HG03439 (cell line): Measurements from ENCODE around the gene HS3ST6.
"Not testable (repeated sequence)": the region's sequence is repeated elsewhere in the genome, so short reads cannot be mapped to it uniquely, and the experiment has no call there.

Source experiments
- ATAC-seq: cut with Tn5 transposase; IDR thresholded peaks from one replicate; pipeline ENCODE4 v1.9.1; 2021; ENCODE audit warnings: mild to moderate bottlenecking, moderate library complexity; ENCODE audit not compliant: unreplicated experiment

Gene HS3ST6

DNA sequence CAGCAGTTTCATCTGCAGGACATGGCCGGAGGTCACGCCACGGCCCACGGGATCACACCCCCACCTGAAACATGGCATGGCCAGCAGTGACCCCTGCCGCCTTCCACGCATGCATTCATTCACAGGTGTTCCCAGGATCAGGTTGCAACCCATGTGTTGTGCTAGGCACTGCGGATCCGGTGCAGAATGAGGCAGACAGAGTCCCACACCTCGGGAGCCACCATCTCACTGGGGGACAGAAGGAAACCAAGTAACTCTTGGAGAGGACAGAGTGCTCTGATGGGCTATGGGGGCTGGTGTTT lies 29.1 kb upstream of the HS3ST6 start:
- no peak for ATAC-seq

DNA sequence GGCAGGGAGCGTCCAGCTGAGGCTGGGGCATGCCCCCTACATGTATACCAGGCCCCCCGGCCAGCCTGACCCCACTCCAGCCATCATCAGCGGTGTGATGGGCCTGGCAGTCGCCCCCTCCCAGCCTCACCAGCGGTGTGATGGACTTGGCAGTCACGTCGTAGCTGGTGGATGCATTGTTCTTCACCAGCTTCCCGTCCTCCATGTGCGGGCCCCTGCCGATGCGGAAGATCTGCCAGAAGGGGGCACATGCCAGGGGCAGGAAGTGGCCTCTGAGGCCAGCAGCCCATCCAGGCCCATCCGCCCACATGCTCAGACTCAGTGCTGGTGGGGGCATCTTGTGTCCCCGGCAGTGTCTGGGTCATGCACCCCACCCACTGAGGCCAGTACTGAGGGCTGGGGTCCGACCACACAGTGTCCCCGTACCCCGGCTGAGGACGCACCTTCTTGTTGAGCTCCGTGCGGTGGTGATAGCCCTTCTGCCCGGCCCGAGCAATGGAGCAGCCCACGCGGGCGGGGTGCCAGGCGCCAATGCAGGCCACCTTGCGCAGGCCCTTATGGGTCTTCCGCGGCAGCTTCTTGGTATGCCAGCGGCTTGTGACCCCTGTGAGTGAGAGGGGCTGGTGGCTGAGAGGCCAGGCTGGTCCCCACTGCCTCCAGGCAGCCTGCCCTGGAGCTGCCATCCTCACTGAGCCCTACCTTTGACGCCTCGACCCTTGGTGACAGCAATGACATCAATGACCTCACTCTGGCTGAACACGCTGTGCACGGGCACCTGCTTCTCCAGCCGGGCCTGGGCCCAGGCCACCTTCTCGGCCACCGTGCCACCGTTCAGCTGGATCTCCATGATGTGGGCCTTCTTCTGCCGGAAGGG lies 28.5 kb upstream of the HS3ST6 start:
- ATAC-seq = no peak

DNA sequence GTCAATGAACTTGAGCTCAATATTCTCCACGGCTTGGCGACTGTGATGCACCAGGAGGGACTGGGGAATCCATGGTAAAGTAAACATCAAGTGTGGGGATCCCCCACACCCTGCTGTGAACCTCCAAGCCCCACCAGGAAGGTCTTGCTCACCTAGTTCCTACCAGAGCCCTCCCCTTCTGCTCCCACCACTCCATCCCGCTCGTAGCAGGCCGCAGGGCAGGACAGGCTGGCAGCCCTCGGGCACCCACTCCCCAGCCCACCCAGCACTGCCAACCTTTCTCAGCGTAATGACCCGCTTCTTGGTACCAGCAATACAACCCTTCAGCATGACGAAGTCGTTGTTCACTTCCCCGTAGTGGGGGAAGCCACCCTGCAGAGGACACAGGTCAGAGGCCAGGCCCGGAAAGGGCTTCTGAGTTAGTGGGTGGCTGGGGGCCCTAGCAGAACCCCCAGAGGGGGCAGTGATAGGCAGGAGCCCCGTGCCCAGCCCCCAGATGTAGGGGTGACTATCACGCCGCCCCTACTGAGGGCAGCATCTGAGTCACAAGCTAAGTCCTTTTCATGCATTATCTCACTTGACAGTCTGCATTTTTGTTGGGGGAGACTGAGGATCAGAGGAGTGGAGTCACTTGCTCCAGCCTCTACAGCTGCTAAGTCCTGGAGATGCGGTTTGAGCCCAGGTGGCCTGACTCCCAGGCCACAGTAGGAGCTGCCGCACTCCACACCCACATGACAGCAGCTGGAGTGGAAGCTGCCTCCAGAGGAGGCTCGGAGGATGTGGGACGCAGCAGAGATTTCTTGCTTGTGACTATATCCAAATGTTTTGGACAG lies 27.6 kb upstream of the HS3ST6 start:
- no peak for ATAC-seq

DNA sequence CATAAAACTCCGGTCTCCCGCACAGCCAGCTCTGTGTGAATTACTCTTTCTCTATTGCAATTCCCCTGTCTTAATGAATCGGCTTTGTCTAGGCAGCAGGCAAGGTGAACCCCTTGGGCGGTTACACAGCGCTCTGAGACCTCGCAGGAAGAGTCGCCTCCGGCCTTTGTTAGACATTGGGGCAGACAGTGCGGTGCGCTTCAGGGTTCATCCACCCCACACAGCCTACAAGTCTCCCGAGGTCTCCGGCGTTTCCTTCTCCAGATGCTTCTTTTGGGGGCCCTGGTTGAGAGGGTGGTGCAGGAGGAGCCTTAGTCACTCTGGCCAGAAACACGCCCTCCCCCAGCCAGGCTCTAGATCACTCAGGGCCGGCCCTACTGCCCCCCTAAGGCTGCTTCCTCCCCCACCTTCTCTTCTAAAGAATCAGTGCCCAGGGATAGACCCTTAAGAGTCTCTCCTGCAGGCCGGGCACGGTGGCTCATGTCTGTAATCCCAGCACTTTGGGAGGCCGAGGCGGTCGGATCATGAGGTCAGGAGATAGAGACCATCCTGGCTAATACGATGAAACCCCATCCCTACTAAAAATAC lies 26.5 kb upstream of the HS3ST6 start:
- ATAC-seq = no peak

DNA sequence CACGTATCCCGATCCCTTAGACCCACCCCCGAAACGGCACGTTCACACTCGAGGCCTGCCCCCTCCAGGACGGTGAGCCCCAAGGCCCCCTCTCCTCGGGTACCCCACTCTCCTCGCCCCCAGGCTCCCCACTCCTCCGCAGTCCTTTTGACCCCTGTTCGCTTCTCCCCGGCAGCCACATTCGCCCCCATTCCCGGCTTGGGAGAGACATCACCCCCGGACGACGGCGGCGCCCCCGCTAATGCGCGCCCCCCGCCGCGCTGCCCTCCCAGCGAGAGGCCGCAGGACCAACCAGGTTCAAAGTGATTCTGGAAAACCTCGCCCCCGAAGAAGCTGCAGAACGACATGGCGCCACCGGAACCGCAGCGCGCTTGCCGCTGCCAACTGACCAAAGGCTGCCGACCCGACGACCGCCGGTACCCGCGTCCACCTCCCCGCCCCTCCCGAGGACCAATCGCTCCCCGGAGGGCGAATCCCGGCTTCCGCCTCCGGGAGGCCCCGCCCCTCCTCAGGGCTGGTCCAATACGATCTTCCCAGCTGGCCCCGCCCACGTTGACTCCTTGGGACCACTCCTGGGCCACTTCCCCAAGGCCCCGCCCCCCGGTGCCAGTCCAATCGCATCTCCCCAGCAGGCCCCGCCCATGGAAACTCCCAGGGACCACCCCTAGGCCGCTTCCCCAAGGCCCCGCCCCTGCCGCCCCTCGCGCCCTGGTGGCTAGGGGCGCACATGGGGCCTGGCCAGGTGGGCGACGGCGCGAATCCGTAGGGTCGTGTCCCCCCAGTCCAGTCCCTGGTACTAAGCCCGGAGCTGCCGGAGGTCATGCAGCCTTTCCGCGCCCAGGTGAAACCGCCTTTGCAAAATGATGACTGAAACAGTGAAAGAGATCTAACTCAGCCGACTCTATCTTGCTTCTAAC lies 24.9 kb upstream of the HS3ST6 start, which contains the start of gene MSRB1:
TSS of gene MSRB1 (minus strand) at position 390 of the 917 bp plus-strand sequence. CDS start at position 347, 43 bp downstream.
- peak; percentile 83 for ATAC-seq

DNA sequence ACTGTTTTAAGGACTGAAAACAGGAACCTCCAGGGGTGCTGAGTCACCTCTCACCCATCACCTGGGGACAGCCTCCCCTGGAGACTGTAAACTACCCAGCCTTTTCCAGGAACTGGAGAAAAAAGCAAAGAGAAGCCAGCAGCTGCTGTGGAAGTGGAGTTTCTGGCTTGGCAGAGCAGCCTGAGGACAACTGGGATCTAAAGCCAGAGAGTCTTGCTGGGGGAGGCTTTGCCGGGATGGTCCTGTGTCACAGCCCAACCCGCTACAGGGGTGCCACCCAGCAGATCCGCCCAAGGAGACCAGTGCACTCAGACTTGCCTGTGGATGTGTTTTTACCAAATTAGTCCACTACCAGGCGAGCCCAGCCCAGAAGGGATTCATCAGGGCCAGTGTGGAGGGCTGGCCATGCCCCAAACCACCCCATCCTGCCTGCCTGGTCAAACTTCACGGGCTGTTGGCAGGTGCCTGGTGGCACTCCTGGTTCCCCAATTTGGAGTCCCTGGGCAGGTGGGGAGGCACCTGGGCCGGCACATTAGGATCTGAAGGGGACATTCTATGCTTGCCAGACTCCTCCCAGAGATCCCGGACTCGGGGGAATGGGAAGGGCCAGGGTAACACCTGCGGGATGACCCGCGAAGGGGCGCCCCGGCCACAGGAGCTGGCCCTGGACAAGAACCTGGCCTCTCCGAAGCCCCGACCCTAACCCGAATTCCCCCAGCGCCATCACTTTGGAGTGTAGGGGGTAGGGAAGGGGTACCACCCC lies 24.0 kb upstream of the HS3ST6 start:
- no peak for ATAC-seq

DNA sequence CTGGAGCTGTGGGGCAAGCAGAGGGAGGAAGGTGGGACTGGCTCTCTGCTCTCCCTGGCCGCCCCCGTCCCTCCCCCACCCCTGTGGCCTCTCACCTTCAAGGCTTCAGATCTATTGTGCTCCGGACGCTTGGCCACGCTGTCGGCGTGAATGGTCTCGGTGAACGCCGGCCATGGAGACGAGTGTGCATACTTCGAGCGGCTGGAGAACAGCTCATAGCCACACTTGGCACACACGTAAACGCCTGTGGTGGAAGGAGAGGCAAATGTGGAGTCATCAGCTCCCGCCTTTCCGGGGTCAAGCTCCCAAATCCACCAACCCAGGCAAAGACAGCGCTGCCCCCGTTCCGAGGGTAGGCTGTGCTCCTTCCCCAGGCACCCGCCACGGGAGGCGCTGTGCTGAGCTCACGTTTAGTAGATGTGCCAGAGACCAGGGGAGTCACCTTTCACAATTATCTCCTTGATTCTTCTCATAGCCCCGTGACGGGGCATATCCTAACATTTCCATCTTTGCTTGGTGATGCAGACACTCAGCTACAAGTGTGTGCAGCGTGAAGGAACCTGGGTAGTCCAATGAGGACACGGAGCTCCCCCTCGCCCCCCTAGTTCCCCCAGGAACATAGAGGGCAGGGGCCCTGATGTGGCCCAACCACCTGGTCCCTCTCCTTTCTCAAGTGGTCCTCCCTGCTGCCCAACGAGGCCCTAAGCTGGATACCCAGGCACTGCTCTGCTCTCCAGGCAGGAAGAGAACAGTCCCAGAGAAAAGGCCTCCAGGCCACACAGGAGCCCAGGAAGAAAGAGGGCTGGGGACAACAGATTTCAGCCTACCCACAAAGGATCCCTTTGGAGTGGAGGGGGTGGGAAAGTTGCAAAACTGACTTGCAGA lies 23.2 kb upstream of the HS3ST6 start:
- ATAC-seq = no peak

DNA sequence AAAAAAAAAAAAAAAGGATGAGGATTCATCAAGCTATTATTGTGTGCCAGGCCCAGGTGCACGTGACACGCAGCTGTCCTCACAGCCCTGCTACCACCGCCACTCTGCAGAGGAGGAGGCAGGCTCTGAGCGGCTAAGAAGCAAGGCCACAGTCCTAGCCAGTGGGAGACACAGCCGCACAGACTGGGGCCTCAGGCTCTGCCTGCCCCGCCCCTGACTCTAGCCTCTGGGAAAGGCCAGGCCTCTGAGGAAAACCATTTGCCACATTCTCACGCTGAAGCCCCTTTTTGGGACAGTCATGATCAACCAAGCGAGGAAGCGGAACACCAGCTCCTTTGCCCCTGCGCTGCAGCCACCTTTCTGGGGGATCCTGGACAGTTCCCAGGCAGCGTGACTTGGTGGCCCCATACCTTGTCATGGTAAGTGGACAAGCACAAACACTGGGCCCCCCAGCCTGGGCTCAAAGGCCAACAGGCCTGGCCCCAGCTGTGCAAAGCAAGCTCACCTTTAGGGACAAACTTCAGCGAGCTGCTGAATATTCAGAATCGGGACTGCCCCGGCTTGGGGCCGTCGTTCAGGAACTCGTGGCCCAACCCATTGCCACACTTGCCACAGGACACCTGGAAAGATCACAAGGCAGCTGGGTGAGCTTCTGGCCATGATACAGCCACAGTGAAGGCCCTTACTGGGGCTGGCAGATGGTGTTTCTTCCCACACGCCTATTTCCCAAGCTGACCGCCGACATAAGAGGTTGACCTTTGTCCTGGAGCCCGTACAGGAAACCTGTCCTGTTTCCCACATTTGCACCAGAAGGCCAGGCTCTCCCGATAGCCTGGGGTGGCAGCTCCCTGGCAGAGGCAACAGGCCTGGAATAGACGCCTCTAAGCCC lies 22.3 kb upstream of the HS3ST6 start:
- no peak for ATAC-seq

DNA sequence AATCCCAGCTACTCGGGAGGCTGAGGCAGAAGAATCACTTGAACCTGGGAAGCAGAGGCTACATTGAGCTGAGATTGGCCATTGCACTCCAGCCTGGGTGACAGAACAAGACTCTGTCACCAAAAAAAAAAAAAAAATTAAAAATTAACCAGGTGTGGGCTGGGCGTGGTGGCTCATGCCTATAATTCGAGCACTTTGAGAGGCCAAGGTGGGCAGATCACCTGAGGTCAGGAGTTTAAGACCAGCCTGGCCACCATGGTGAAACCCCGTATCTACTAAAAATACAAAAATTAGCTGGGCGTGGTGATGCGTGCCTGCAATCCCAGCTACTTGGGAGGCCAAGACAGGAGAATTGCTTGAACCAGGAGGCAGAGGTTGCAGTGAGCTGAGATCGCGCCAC lies 21.6 kb upstream of the HS3ST6 start:
- ATAC-seq = not testable (repeated sequence)

DNA sequence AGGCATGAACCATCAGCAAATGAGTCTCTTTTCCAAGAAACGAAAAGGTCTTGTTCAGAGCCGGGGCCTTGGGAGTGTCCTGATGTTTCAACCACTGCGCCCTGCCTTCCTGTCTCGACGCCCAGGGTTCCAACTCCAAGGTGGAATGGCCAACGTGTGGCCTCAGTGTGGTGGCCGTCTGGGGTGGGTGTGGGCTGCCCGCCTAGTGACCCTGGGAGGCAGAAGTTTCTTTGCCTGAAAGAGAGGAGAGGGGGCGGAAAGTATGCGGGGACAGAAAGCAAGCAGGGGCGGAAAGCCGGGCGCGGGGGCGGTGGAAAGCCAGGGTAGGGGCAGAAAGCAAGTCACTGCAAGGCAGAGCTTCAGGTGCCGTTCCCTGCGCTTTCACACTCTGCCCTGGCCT lies 20.7 kb upstream of the HS3ST6 start:
- no peak for ATAC-seq

DNA sequence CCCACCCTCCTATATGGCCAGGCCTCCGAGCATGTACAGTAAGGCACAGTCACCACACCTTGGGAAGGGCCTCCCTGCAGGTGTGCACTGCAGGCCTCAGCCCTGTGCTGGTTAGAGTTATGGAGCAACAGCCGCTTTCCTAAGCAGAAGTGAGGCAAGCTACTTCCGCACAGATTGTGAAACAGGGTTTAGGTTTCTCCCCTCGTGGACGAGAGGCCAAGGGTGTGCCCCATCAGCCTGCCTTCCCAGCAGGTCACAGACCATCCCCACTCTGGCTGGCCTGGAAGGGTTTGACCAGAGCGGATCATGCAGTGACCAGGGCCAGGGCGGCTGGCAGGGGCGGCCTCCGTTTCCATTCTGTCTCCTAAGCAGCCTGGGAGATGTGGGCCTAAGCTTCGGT lies 20.1 kb upstream of the HS3ST6 start:
- no peak for ATAC-seq

DNA sequence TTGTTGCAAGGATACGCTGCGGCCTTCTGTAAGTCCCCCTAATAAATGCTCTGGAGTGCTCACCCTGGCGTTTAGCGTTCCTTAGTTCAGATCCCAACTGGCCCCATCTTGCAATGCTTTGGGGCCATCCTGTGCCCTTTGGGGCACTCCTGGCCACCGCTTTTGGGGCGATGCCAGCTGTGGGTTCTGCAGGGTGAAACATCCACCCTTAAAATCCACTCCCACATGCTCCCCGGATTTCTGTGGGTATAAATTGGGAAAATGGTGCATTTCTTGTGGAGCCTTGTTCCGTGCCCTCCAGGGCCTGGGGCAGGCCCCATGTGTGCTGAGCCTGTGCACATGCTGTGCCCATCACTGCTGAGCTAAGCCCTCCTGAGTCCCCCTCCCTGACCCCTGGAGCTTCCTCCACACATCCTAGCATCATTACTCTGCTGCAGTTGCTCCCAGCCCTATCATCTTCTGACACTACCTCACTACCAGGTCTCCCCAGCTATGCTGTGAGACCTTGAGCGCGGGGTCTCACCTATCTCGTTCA lies 18.8 kb upstream of the HS3ST6 start:
- no peak for ATAC-seq

DNA sequence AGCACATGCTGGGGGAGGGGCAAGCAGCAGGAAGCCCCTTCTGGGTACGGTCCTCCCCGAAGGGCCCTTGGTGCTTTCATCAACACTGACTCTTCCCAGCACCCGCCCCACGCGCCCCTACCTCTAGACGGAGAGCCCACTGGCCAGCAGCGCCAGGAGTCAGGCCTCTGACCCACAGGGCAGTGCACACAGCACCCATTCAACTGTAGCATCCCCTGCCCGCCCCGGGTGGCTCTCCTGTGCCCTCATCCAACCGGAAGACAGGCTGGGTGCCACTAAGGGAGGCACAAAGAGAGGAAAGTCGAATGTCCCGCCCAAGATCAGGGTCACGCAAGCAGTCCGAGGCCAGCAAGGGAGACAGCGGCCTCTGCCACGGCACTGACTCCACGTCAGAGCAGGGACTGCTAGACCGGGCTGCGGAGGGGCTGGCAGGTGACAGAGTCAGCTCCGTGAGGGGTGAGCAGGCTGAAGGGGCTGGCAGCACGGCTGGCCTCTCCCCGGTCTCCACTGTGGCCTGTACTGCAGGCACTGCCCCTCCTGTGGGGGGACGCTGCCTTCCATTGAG lies 15.0 kb upstream of the HS3ST6 start:
- no peak for ATAC-seq

DNA sequence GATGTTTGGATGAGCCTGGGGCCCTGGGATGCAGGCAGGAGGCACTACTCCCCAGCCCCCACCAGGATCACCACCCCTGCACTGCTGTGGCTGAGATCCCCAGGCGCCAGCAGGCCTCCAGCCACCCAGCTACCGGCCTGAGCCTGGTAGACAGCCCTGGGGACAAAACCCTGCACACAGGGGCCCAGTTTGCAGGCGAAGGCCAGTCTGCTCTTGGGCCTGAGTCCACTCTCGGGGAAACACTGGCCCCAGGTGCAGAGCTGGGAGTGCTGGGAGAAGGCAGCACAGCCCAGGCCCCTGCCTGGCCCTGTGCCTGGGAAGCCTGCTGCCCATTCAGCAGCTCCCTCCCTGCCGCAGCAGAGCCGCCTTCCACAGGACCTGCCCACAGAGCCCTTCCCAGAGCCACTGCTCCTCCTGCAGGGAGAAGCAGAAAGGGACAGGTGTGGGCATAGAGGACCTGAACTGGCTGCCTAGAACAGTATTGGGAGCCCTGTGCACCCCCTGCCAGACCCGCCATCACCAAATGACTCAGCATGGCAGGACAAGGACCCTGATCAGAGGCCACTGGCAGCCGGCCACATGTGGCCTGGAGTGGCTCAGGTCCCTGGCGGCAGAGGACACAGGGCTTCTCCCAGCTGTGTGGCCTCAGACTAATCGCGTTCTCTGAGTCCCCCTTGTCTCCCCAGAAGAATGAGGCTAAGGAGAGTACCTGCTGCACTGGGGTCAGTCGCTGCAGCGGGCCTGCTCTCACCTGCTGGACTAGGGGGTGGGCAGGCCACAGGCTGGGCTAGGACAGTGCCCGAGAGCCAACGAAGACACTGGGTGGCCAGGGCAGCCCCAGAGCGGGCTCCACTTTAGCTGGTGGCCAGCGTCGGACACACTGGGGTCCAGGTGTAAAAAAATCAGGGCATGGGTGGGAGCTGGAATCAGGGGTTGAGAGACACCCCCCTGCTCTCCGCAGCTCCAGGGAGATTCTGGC lies 14.1 kb upstream of the HS3ST6 start:
- no peak for ATAC-seq

DNA sequence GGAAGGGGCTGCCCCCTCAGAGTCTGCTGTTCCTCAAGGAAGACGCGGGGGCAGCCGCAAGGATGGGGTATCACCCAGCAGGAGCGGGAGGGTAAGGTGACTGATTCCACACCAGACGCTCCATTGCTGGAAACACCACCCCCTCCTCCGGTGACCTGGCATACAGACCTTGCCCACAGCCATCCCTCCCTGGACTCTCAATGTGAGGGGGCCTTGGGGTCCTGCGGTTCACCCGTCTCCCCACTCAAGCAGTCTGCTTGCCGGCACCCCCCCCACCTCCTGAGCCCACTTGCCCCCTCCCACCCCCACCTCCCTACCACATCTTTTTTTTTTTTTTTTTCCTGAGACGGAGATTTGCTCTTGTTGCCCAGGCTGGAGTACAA lies 12.1 kb upstream of the HS3ST6 start:
- ATAC-seq = no peak
